ENCODE measurements around the gene RESP18. TPM values are rescaled to one million over a fixed set of nuclear protein-coding genes. Genes with fewer than 3 reads are reported as not detected.

Gene RESP18
- total and polyA plus RNA-seq, 2 of the 4 experiments (the other 2 are of a cell fraction), result not detected

- no peaks in the 10 kb centered on the region for H4K20me1 ChIP-seq (ENCODE audit: insufficient read depth, low read length)
- 0 out of 2 replicates have a peak overlapping the region, but pooled peaks have one; percentile 3 for H2BK20ac ChIP-seq (ENCODE audit: low read depth, low read length)
- dilution Hi-C loops (cut with HindIII; ENCODE audit: low sequenced_read_pairs, unreplicated experiment), result no loop called here
- POLR2A ChIA-PET (ENCODE audit: unreplicated experiment), result no interaction called here
- DNase-seq (peak; percentile 70), ATAC-seq (ENCODE audit: low read depth) (peak; percentile 93)
- H4K5ac ChIP-seq (ENCODE audit: low read depth, low read length), result peak overlapping the region; percentile 78
- no peaks in the 10 kb centered on the region for H3K79me1 ChIP-seq (ENCODE audit: low read depth in 1 of 2, low read length in 2 of 2)
- peak overlapping the region; percentile 76 for H3K4me2 ChIP-seq (ENCODE audit: low read depth, low read length)
- intact Hi-C loops (cut with micrococcal nuclease), result loop anchor here (1.0 to 5.0 kb wide), 5 partner anchors 17 to 238 kb away; partner anchors contain the start of genes ANKZF1, ATG9A and SLC23A3
- H3K23ac ChIP-seq (ENCODE audit: low read depth, low read length), result no peak overlapping the region
- H3K4me1 ChIP-seq (ENCODE audit: control insufficient read depth, insufficient read depth, low read length), result peaks cover 12% of the 10 kb centered on the region
- H3K56ac ChIP-seq (ENCODE audit: extremely low read depth, insufficient read depth, low read length), result no peak overlapping the region
- H3K18ac ChIP-seq (ENCODE audit: low read depth, low read length), result peak overlapping the region; percentile 10; the same call in 1 of the 2 replicates
- H2AK5ac ChIP-seq (ENCODE audit: low read depth, low read length), result peak overlapping the region; percentile 91
- H3K36me3 ChIP-seq (ENCODE audit: control insufficient read depth, insufficient read depth, low read length), result no peaks in the 10 kb centered on the region
- WGBS, 2 experiments (ENCODE audit: extremely low coverage in 2 of 2, insufficient read length in 1 of 2), result 15% methylated on average over 49 of the region's 67 CpGs; no CpG with 5 or more reads in 1 of the 2 experiments
- in situ Hi-C loops (cut with MboI; ENCODE audit: low sequenced_read_pairs), result loop anchor here (5.0 kb wide), 1 partner anchor 122 kb away; the partner anchor contains the start of gene SLC23A3
- BruUV-seq (replicated peaks), result no TSS peak
- H3K4ac ChIP-seq (ENCODE audit: low read depth, low read length), result peak overlapping the region; percentile 82
- H4K91ac ChIP-seq (ENCODE audit: insufficient read depth, low read depth, low read length), result peak overlapping the region; percentile 79
- peaks cover 7% of the 10 kb centered on the region; the same call in 1 of the 2 replicates for H3K9me1 ChIP-seq (ENCODE audit: insufficient read depth, low read length)
- peak overlapping the region; percentile 95 for H2AFZ ChIP-seq (replicated peaks; ENCODE audit: low read length, poor library complexity)
- H2BK5ac ChIP-seq (ENCODE audit: low read depth, low read length, poor library complexity, severe bottlenecking), result no peak overlapping the region
- H2AK9ac ChIP-seq (replicated peaks; ENCODE audit: low read depth, low read length, poor library complexity), result peak overlapping the region; percentile 94
- H4K8ac ChIP-seq (ENCODE audit: low read depth in 2 of 2, low read length in 2 of 2), result peak overlapping the region; percentile 95
- H3K14ac ChIP-seq (replicated peaks; ENCODE audit: low read depth, low read length), result peak overlapping the region; percentile 55; the same call in 1 of the 2 replicates
- peak overlapping the region; percentile 68 for H3K9ac ChIP-seq (ENCODE audit: low read depth, low read length)
- CTCF ChIA-PET, result interaction anchor here (0.6 to 1.7 kb wide), 26 partner anchors 8 to 299 kb away, joined by 3 to 29 read pairs (median 4); partner anchors contain the start of genes ABCB6, ANKZF1, ATG9A and CNPPD1
- peak overlapping the region; percentile 74 for H2BK120ac ChIP-seq (ENCODE audit: low read depth, low read length)
- peak overlapping the region; percentile 40; the same call in 1 of the 2 replicates for H3K27ac ChIP-seq (ENCODE audit: insufficient read depth, low read length)
- peak overlapping the region; percentile 40 for H3K4me3 ChIP-seq (ENCODE audit: insufficient read depth, low read depth, low read length)
- H2BK15ac ChIP-seq (ENCODE audit: low read depth, low read length), result peak overlapping the region; percentile 38; the same call in 2 of the 3 replicates
- H3K9me3 ChIP-seq (ENCODE audit: control insufficient read depth, insufficient read depth, low read length), result no peaks in the 10 kb centered on the region
- no peaks in the 10 kb centered on the region for H3K27me3 ChIP-seq (ENCODE audit: control insufficient read depth, insufficient read depth, low read length)
- peak; percentile 94 for TF ChIP-seq SMC3 (IDR thresholded peaks at IDR 0.05; ENCODE audit: low read depth, low read length)
- peak; percentile 93; the same call in 1 of the 2 replicates for TF ChIP-seq MAZ (IDR thresholded peaks at IDR 0.05; ENCODE audit: borderline replicate concordance, low read depth, low read length)
- TF ChIP-seq FOS (IDR thresholded peaks at IDR 0.05; ENCODE audit: low read depth, low read length), result no peak
- TF ChIP-seq NFE2L2 (IDR thresholded peaks at IDR 0.05; ENCODE audit: low read depth, low read length), result no peak
- TF ChIP-seq RFX5 (IDR thresholded peaks at IDR 0.05; ENCODE audit: low read depth, low read length), result no peak
- no peak; the same call in 1 of the 2 replicates for TF ChIP-seq POLR2A (IDR thresholded peaks at IDR 0.05; ENCODE audit: low read depth, low read length)
- TF ChIP-seq CEBPB (IDR thresholded peaks at IDR 0.05; ENCODE audit: low read depth, low read length), result no peak
- peak; percentile 39 for TF ChIP-seq RCOR1 (IDR thresholded peaks at IDR 0.05; ENCODE audit: insufficient replicate concordance, low read length)
- peak; percentile 80 for TF ChIP-seq RAD21 (IDR thresholded peaks at IDR 0.05; ENCODE audit: low read length)
- TF ChIP-seq CTCF (conservative IDR thresholded peaks at IDR 0.05; ENCODE audit: low read depth, low read length), result peak; percentile 99
- no peak for TF ChIP-seq USF2 (IDR thresholded peaks at IDR 0.05; ENCODE audit: low read depth, low read length)
- peak; percentile 46; the same call in 1 of the 2 replicates for TF ChIP-seq MXI1 (IDR thresholded peaks at IDR 0.05; ENCODE audit: borderline replicate concordance, low read depth, low read length)
- TF ChIP-seq BHLHE40 (IDR thresholded peaks at IDR 0.05; ENCODE audit: low read depth, low read length), result peak; percentile 70
- no peak for TF ChIP-seq MAFK (IDR thresholded peaks at IDR 0.05; ENCODE audit: low read depth, low read length)
Observed at GRCh38 chr2:219294356-219295351, 37.9 kb downstream of the RESP18 start.

Data from IMR-90 (cell line).